Prostate gland (tissue), 2 donors: ENCODE results near the gene GCNA. TPM values are rescaled to one million over a fixed set of nuclear protein-coding genes. Genes with fewer than 3 reads are reported as not detected.

Source experiments
- DNase-seq: peaks from one replicate; pipeline ENCODE4 v3.0.0-alpha.2; 2019; ENCODE audit warnings: low spot score
- H3K27ac ChIP-seq, 2 donors: fragments of 200-600 bp; sonication (generic); 2 replicates each; pipeline ENCODE4 v1.5.1; 2017 to 2019
- H3K27me3 ChIP-seq: fragments of 200-600 bp; sonication (generic); replicated peaks from 2 replicates; pipeline ENCODE4 v1.5.1; 2019; ENCODE audit not compliant: insufficient read depth
- H3K36me3 ChIP-seq, 2 donors: fragments of 200-600 bp; sonication (generic); 1 replicate in 1 of 2; 2 replicates in 1 of 2; pipeline versions ENCODE4 v1.5.1 to v1.8.1; 2017 to 2019
- H3K4me1 ChIP-seq: fragments of 200-600 bp; sonication (generic); replicated peaks from 2 replicates; pipeline ENCODE4 v1.5.1; 2019
- H3K4me3 ChIP-seq, 2 donors: fragments of 200-600 bp; sonication (generic); 2 replicates each; pipeline ENCODE4 v1.5.1; 2017 to 2019
- H3K9me3 ChIP-seq: fragments of 200-600 bp; sonication (generic); 2 replicates; pipeline ENCODE4 v1.5.1; 2017
- CTCF ChIP-seq, 4 experiments: fragments of 200-600 bp in 2 of 4; fragments of 450-650 bp in 2 of 4; sonication (generic) in 2 of 4; IDR thresholded peaks; 1 replicate in 3 of 4; 2 replicates in 1 of 4; pipeline ENCODE4 v1.5.1; 2016 to 2019; ENCODE audit warnings: antibody characterized with exemption in 4 of 4, mild to moderate bottlenecking in 2 of 4, moderate library complexity in 2 of 4
- POLR2A ChIP-seq: fragments of 450-650 bp; IDR thresholded peaks from one replicate; pipeline ENCODE4 v1.6.1; 2016; ENCODE audit warnings: antibody characterized with exemption, mild to moderate bottlenecking
- POLR2AphosphoS5 ChIP-seq: sonication (generic); formaldehyde crosslinking; IDR thresholded peaks from one replicate; pipeline ENCODE4 v1.6.1; 2017; ENCODE audit warnings: antibody characterized with exemption
- WGBS: methylation state at CpG from one replicate; pipeline ENCODE4 v1.1.5; 2018; 5-methylcytosine and 5-hydroxymethylcytosine counted together
- intact Hi-C: fragments of 100-400 bp; cut with DNase I; formaldehyde crosslinking; loops from one replicate; pipeline ENCODE4 v1.14.2; 2022
- total RNA-seq, 2 donors: library from RNA; depleted of rRNA; stranded (reverse); fragments of >200 nt; gene quantifications; one replicate each; pipeline ENCODE4 v1.1.0, GENCODE V29; 2016

Gene GCNA
- total RNA-seq, 2 donors from 2014 or later: 1.4 to 18.0 TPM

- 80% methylated on average over 2 of the region's 2 CpGs for WGBS
These were observed 21.7 kb downstream of the GCNA start for GRCh38 chrX:71599965-71600364.

GRCh38 chrX:71603618-71604017 lies 25.4 kb downstream of the GCNA start:
- no peak overlapping the region for H3K27ac ChIP-seq
- H3K36me3 ChIP-seq: no peaks in the 10 kb centered on the region
- no peak for TF ChIP-seq POLR2AphosphoS5
- TF ChIP-seq POLR2A: no peak
- no peak for TF ChIP-seq CTCF (IDR thresholded peaks at IDR 0.05)

More at GRCh38 chrX:71599965-71600364, 21.7 kb downstream of the GCNA start:
- TF ChIP-seq POLR2AphosphoS5: no peak
- TF ChIP-seq POLR2A: no peak
- TF ChIP-seq CTCF (IDR thresholded peaks at IDR 0.05): no peak
- Histone ChIP-seq H3K27me3 (no peaks in the 10 kb centered on the region), H3K9me3 (no peaks in the 10 kb centered on the region), H3K4me1 (no peaks in the 10 kb centered on the region), H3K36me3 (no peaks in the 10 kb centered on the region), H3K4me3 (no peak overlapping the region), H3K27ac (no peak overlapping the region)
- intact Hi-C loops: no loop called here
- DNase-seq: no peak

GRCh38 chrX:71604141-71604540 lies 25.9 kb downstream of the GCNA start:
- Histone ChIP-seq H3K4me1 (no peaks in the 10 kb centered on the region), H3K27ac (no peak overlapping the region), H3K4me3 (no peak overlapping the region), H3K27me3 (no peaks in the 10 kb centered on the region), H3K36me3 (no peaks in the 10 kb centered on the region), H3K9me3 (no peaks in the 10 kb centered on the region)
- intact Hi-C loops: no loop called here
- no peak for DNase-seq
- TF ChIP-seq POLR2A (no peak), CTCF (IDR thresholded peaks at IDR 0.05) (no peak), POLR2AphosphoS5 (no peak)
- WGBS: 91% methylated on average over 10 of the region's 10 CpGs

More at GRCh38 chrX:71603618-71604017, 25.4 kb downstream of the GCNA start:
- DNase-seq: no peak
- no peaks in the 10 kb centered on the region for H3K4me1 ChIP-seq
- intact Hi-C loops: no loop called here
- no peak overlapping the region for H3K4me3 ChIP-seq
- H3K9me3 ChIP-seq: no peaks in the 10 kb centered on the region
- WGBS: 94% methylated on average over 33 of the region's 33 CpGs
- H3K27me3 ChIP-seq: no peaks in the 10 kb centered on the region

- Histone ChIP-seq H3K27ac (no peak overlapping the region), H3K9me3 (no peaks in the 10 kb centered on the region), H3K4me1 (no peaks in the 10 kb centered on the region), H3K4me3 (no peak overlapping the region), H3K36me3 (no peaks in the 10 kb centered on the region), H3K27me3 (no peaks in the 10 kb centered on the region)
- 93% methylated on average over 7 of the region's 8 CpGs for WGBS
- DNase-seq: no peak
- intact Hi-C loops: no loop called here
- TF ChIP-seq POLR2A (no peak), POLR2AphosphoS5 (no peak), CTCF (IDR thresholded peaks at IDR 0.05) (no peak)
These were observed 26.7 kb downstream of the GCNA start for GRCh38 chrX:71604796-71605568.
